Stimulated activated CD4-positive, alpha-beta T cell treated with anti-CD3 and anti-CD28 coated beads, Interleukin-4, amount 100 ng/mL, for 1 hour (primary cell): ENCODE results near the gene HIVEP2.

Experiments
- DNase-seq: peaks from one replicate; pipeline ENCODE4 v3.0.0-alpha.2; 2020

Gene HIVEP2

GRCh38 chr6:142726616-142727015 lies 218.4 kb downstream of the HIVEP2 start:
- no peak for DNase-seq

- no peak for DNase-seq
Observed at GRCh38 chr6:142725024-142725770, 219.8 kb downstream of the HIVEP2 start.

- DNase-seq = no peak
Observed at GRCh38 chr6:142722841-142723240, 222.1 kb downstream of the HIVEP2 start.

GRCh38 chr6:142722012-142722411 lies 223.0 kb downstream of the HIVEP2 start:
- no peak for DNase-seq

GRCh38 chr6:142721215-142721920 lies 223.6 kb downstream of the HIVEP2 start:
- no peak for DNase-seq

GRCh38 chr6:142718667-142719191 lies 226.2 kb downstream of the HIVEP2 start:
- no peak for DNase-seq

- DNase-seq = no peak
Observed at GRCh38 chr6:142716097-142716496, 228.9 kb downstream of the HIVEP2 start.

- DNase-seq = no peak
Observed at GRCh38 chr6:142714951-142715785, 229.8 kb downstream of the HIVEP2 start.

- no peak for DNase-seq
Observed at GRCh38 chr6:142713959-142714358, 231.0 kb downstream of the HIVEP2 start.

GRCh38 chr6:142712231-142712630 lies 232.7 kb downstream of the HIVEP2 start:
- DNase-seq = no peak

GRCh38 chr6:142708651-142709050 lies 236.3 kb downstream of the HIVEP2 start:
- DNase-seq = no peak

- DNase-seq = no peak
Observed at GRCh38 chr6:142707255-142707654, 237.7 kb downstream of the HIVEP2 start.

GRCh38 chr6:142706210-142706609 lies 238.8 kb downstream of the HIVEP2 start:
- DNase-seq = no peak

- DNase-seq = no peak
Observed at GRCh38 chr6:142705054-142705453, 239.9 kb downstream of the HIVEP2 start.

GRCh38 chr6:142702501-142703460 lies 242.2 kb downstream of the HIVEP2 start:
- no peak for DNase-seq
